ENCODE results near the gene VPS51.

DNA sequence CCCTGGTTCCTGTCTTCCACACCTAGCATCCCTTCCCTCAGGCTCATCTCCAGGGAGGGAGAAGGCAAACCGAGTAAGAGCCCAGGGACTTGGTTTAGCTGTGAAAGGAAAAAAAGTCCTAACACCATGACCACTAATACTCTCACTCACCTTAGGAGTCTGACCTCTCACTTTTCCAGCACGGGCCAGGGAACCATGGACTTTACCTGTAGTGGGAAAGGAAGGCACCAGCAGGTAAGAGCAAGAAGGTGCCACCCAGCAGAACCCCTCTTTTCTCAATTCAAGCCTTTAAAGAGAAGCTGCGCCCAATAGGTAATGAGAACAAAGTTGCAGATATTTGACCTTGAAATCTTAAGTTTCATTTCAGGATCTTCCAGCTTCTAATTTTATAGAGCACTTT is 24.8 kb downstream of the VPS51 start:
- TF ChIP-seq CTCF (conservative IDR thresholded peaks at IDR 0.05; ENCODE audit: low read depth, low read length) (no peak), POLR2A (IDR thresholded peaks at IDR 0.05; ENCODE audit: low read depth, low read length) (no peak), ELK1 (IDR thresholded peaks at IDR 0.05; ENCODE audit: borderline replicate concordance, low read depth, low read length) (no peak), SMC3 (IDR thresholded peaks at IDR 0.05; ENCODE audit: low read depth, low read length) (no peak), RAD21 (IDR thresholded peaks at IDR 0.05; ENCODE audit: low read length) (no peak), CEBPB (IDR thresholded peaks at IDR 0.05; ENCODE audit: low read depth, low read length) (no peak)

All from IMR-90 (cell line).